Activated T-cell treated with anti-CD3 and anti-CD28 coated beads, Interleukin-2, amount 50 U/mL, for 72 hours (primary cell): ENCODE results near the gene TRPC3. TPM values are rescaled to one million over a fixed set of nuclear protein-coding genes. Genes with fewer than 3 reads are reported as not detected.

Experiments
- ATAC-seq, 2 donors: fragments of 150-1000 bp; cut with Tn5 transposase; replicated peaks in 1 of 2; 2 replicates each; pipeline ENCODE4 v1.10.0; 2021; ENCODE audit warnings: moderate library complexity in 2 of 2, mild to moderate bottlenecking in 1 of 2
- DNase-seq, 2 donors: peaks; one replicate each; pipeline ENCODE4 v3.0.0; 2021 to 2022; ENCODE audit warnings: mixed read lengths in 1 of 2
- H3K27ac Mint-ChIP-seq: one replicate; pipeline ENCODE4 v1.8.0; 2022; ENCODE audit warnings: mild to moderate bottlenecking, moderate library complexity, mixed read lengths
- H3K27me3 Mint-ChIP-seq: one replicate; pipeline ENCODE4 v1.8.0; 2022; ENCODE audit warnings: low read depth, mixed read lengths
- H3K36me3 Mint-ChIP-seq, 2 donors: one replicate each; pipeline ENCODE4 v1.8.0; 2022; ENCODE audit warnings: mixed read lengths in 2 of 2, mild to moderate bottlenecking in 1 of 2; ENCODE audit not compliant: insufficient read depth in 2 of 2
- H3K4me1 Mint-ChIP-seq: one replicate; pipeline ENCODE4 v1.8.0; 2022; ENCODE audit warnings: low read depth, mixed read lengths
- H3K4me3 Mint-ChIP-seq, 2 donors: one replicate each; pipeline ENCODE4 v1.8.0; 2022; ENCODE audit warnings: mild to moderate bottlenecking in 2 of 2, mixed read lengths in 2 of 2, moderate library complexity in 2 of 2
- H3K9me3 Mint-ChIP-seq, 2 donors: one replicate each; pipeline ENCODE4 v1.8.0; 2022; ENCODE audit warnings: mixed read lengths in 2 of 2
- total RNA-seq, 2 donors: library from RNA; stranded (reverse); gene quantifications; one replicate each; pipeline ENCODE4 v1.2.3, GENCODE V29; 2022

TRPC3 gene
- total RNA-seq, 2 donors from 2014 or later: 0.46 to 0.51 TPM

GRCh38 chr4:121881158-121881557 is 70.7 kb downstream of the TRPC3 start:
- no peak for DNase-seq
- no peaks in the 10 kb centered on the region for H3K4me1 Mint-ChIP-seq
- no peaks in the 10 kb centered on the region for H3K9me3 Mint-ChIP-seq
- H3K27me3 Mint-ChIP-seq: peaks cover 40% of the 10 kb centered on the region
- ATAC-seq: no peak
- H3K36me3 Mint-ChIP-seq: no peaks in the 10 kb centered on the region
- no peak overlapping the region for H3K27ac Mint-ChIP-seq
- no peak overlapping the region for H3K4me3 Mint-ChIP-seq

- ATAC-seq (no peak), DNase-seq (no peak)
- no peaks in the 10 kb centered on the region for H3K9me3 Mint-ChIP-seq
- no peak overlapping the region for H3K27ac Mint-ChIP-seq
- peaks cover 42% of the 10 kb centered on the region for H3K27me3 Mint-ChIP-seq
- H3K4me1 Mint-ChIP-seq: no peaks in the 10 kb centered on the region
- H3K36me3 Mint-ChIP-seq: no peaks in the 10 kb centered on the region
- no peak overlapping the region for H3K4me3 Mint-ChIP-seq
These were observed 72.7 kb downstream of the TRPC3 start for GRCh38 chr4:121879135-121879534.

- DNase-seq: no peak
- ATAC-seq: no peak
- H3K27me3 Mint-ChIP-seq: peaks cover 37% of the 10 kb centered on the region
- no peaks in the 10 kb centered on the region for H3K9me3 Mint-ChIP-seq
- H3K27ac Mint-ChIP-seq: no peak overlapping the region
- H3K4me1 Mint-ChIP-seq: peaks cover 7% of the 10 kb centered on the region
- no peak overlapping the region for H3K4me3 Mint-ChIP-seq
- no peaks in the 10 kb centered on the region for H3K36me3 Mint-ChIP-seq
These were observed 74.7 kb downstream of the TRPC3 start for GRCh38 chr4:121877041-121877773.

GRCh38 chr4:121876070-121876469 is 75.8 kb downstream of the TRPC3 start:
- H3K27ac Mint-ChIP-seq: no peak overlapping the region
- DNase-seq: no peak
- H3K36me3 Mint-ChIP-seq: no peaks in the 10 kb centered on the region
- no peak overlapping the region for H3K4me3 Mint-ChIP-seq
- H3K4me1 Mint-ChIP-seq: peaks cover 8% of the 10 kb centered on the region
- peaks cover 32% of the 10 kb centered on the region for H3K27me3 Mint-ChIP-seq
- no peaks in the 10 kb centered on the region for H3K9me3 Mint-ChIP-seq
- ATAC-seq: no peak

- DNase-seq: no peak
- no peak for ATAC-seq
- Mint-ChIP-seq H3K36me3 (no peaks in the 10 kb centered on the region), H3K9me3 (no peaks in the 10 kb centered on the region), H3K4me1 (peaks cover 12% of the 10 kb centered on the region), H3K4me3 (no peak overlapping the region), H3K27me3 (peaks cover 30% of the 10 kb centered on the region), H3K27ac (no peak overlapping the region)
These were observed 76.2 kb downstream of the TRPC3 start for GRCh38 chr4:121875652-121876051.

- H3K27me3 Mint-ChIP-seq: peaks cover 23% of the 10 kb centered on the region
These were observed 78.3 kb downstream of the TRPC3 start for GRCh38 chr4:121873604-121874003.

GRCh38 chr4:121869841-121870822 is 81.7 kb downstream of the TRPC3 start, which contains the start of gene BBS7:
Gene BBS7 (minus strand): TSS chr4:121870474. CDS start chr4:121870313, 161 bp downstream.
- ATAC-seq (peak; percentile 98 to 99), DNase-seq (peak; percentile 96 to 98)
- Mint-ChIP-seq H3K36me3 (peaks cover 4 to 18% of the 10 kb centered on the region in 2 donors), H3K4me1 (peaks cover 25% of the 10 kb centered on the region), H3K9me3 (peaks cover 0 to 2% of the 10 kb centered on the region in 2 donors), H3K27ac (peak within 1 kb of the TSS; percentile 74), H3K4me3 (peak within 1 kb of the TSS; percentile 86 to 98), H3K27me3 (peaks cover 15% of the 10 kb centered on the region)

More at GRCh38 chr4:121873604-121874003, 78.3 kb downstream of the TRPC3 start:
- DNase-seq (no peak), ATAC-seq (no peak)
- Mint-ChIP-seq H3K36me3 (peaks cover 0 to 3% of the 10 kb centered on the region in 2 donors), H3K9me3 (no peaks in the 10 kb centered on the region), H3K27ac (no peak overlapping the region), H3K4me3 (no peak overlapping the region), H3K4me1 (peaks cover 24% of the 10 kb centered on the region)

- H3K27ac Mint-ChIP-seq: no peak overlapping the region
- peaks cover 16% of the 10 kb centered on the region for H3K4me1 Mint-ChIP-seq
- peaks cover 4 to 16% of the 10 kb centered on the region in 2 donors for H3K36me3 Mint-ChIP-seq
- DNase-seq (no peak), ATAC-seq (no peak)
- no peak overlapping the region for H3K4me3 Mint-ChIP-seq
- H3K9me3 Mint-ChIP-seq: peaks cover 0 to 2% of the 10 kb centered on the region in 2 donors
- no peaks in the 10 kb centered on the region for H3K27me3 Mint-ChIP-seq
These were observed 88.1 kb downstream of the TRPC3 start for GRCh38 chr4:121863799-121864198.

GRCh38 chr4:121861426-121861825 is 90.4 kb downstream of the TRPC3 start:
- peaks cover 13% of the 10 kb centered on the region for H3K4me1 Mint-ChIP-seq
- ATAC-seq: no peak
- no peak for DNase-seq
- no peaks in the 10 kb centered on the region for H3K27me3 Mint-ChIP-seq
- no peak overlapping the region for H3K4me3 Mint-ChIP-seq
- no peaks in the 10 kb centered on the region for H3K9me3 Mint-ChIP-seq
- H3K27ac Mint-ChIP-seq: no peak overlapping the region
- H3K36me3 Mint-ChIP-seq: peaks cover 2 to 6% of the 10 kb centered on the region in 2 donors

GRCh38 chr4:121860121-121860520 is 91.7 kb downstream of the TRPC3 start:
- Mint-ChIP-seq H3K4me1 (peaks cover 13% of the 10 kb centered on the region), H3K4me3 (no peak overlapping the region), H3K27me3 (no peaks in the 10 kb centered on the region), H3K9me3 (no peaks in the 10 kb centered on the region), H3K27ac (no peak overlapping the region), H3K36me3 (no peaks in the 10 kb centered on the region)
- ATAC-seq (no peak), DNase-seq (no peak)

GRCh38 chr4:121851354-121851753 is 100.5 kb downstream of the TRPC3 start:
- no peaks in the 10 kb centered on the region for H3K9me3 Mint-ChIP-seq
- ATAC-seq (no peak), DNase-seq (no peak)
- H3K4me1 Mint-ChIP-seq: no peaks in the 10 kb centered on the region
- peak overlapping the region; percentile 0 for H3K27ac Mint-ChIP-seq
- no peak overlapping the region for H3K4me3 Mint-ChIP-seq
- no peaks in the 10 kb centered on the region for H3K27me3 Mint-ChIP-seq
- H3K36me3 Mint-ChIP-seq: no peaks in the 10 kb centered on the region

- DNase-seq (no peak), ATAC-seq (peak in 1 of 2 donors; percentile 74)
- peaks cover 1 to 7% of the 10 kb centered on the region in 2 donors for H3K36me3 Mint-ChIP-seq
- no peaks in the 10 kb centered on the region for H3K9me3 Mint-ChIP-seq
- no peak overlapping the region for H3K4me3 Mint-ChIP-seq
- H3K27me3 Mint-ChIP-seq: no peaks in the 10 kb centered on the region
- H3K4me1 Mint-ChIP-seq: no peaks in the 10 kb centered on the region
- H3K27ac Mint-ChIP-seq: no peak overlapping the region
These were observed 105.2 kb downstream of the TRPC3 start for GRCh38 chr4:121846662-121847061.

GRCh38 chr4:121842862-121843261 is 109.0 kb downstream of the TRPC3 start:
- Mint-ChIP-seq H3K36me3 (peaks cover 8 to 9% of the 10 kb centered on the region in 2 donors), H3K4me3 (no peak overlapping the region), H3K27ac (no peak overlapping the region), H3K4me1 (no peaks in the 10 kb centered on the region), H3K9me3 (peaks cover 0 to 2% of the 10 kb centered on the region in 2 donors), H3K27me3 (no peaks in the 10 kb centered on the region)
- DNase-seq: no peak
- ATAC-seq: no peak
